C4-2B (cell line): Measurements from ENCODE around the gene JAK2.

Experiments used
- ZFX ChIP-seq: fragments of 450-650 bp; IDR thresholded peaks from 2 replicates; pipeline ENCODE4 v1.6.1; 2017
- TF ChIP-seq, protein P1 (sequence below): fragments of 450-650 bp; conservative IDR thresholded peaks from 2 replicates; pipeline ENCODE4 v1.5.1; 2017; ENCODE audit warnings: mild to moderate bottlenecking

DNA sequence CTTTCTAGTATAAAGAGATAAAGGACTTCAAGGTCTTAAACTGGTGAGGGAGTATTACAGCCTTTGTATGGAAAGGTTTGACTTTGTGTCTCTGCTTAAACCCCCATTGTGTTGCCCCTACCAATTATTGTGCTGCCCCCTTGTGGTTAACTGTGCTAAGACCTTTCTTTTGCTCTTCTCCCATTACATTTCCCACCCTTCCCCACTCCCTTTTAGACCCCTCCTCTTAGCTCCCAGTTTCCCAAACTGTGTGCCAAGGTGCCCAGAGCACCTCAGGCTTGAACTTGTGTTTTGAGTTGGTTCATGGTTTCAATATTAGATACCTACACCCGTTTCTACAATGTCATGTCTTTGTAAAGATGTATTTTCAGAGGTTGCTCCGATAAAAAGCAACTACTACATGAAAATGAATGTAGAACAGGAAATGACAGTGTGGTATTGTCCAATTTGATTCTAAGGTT lies 2.9 kb downstream of the JAK2 start:
- TF ChIP-seq, protein P1, sequence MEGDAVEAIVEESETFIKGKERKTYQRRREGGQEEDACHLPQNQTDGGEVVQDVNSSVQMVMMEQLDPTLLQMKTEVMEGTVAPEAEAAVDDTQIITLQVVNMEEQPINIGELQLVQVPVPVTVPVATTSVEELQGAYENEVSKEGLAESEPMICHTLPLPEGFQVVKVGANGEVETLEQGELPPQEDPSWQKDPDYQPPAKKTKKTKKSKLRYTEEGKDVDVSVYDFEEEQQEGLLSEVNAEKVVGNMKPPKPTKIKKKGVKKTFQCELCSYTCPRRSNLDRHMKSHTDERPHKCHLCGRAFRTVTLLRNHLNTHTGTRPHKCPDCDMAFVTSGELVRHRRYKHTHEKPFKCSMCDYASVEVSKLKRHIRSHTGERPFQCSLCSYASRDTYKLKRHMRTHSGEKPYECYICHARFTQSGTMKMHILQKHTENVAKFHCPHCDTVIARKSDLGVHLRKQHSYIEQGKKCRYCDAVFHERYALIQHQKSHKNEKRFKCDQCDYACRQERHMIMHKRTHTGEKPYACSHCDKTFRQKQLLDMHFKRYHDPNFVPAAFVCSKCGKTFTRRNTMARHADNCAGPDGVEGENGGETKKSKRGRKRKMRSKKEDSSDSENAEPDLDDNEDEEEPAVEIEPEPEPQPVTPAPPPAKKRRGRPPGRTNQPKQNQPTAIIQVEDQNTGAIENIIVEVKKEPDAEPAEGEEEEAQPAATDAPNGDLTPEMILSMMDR: peak; percentile 91
- no peak for TF ChIP-seq ZFX
